Endothelial cell of umbilical vein (primary cell): ENCODE measurements around the gene UPK3A. TPM values are rescaled to one million over a fixed set of nuclear protein-coding genes. Genes with fewer than 3 reads are reported as not detected.

Experiments used
- BruUV-seq: library from RNA; stranded (reverse); fragments of 400-500 nt; replicated peaks from 2 replicates; lab custom pipeline; 2021; lab: Mats Ljungman, UMichigan
- CTCF ChIA-PET: fragments of 300-600, 350-600 bp; sonication (Branson Sonifier 250); formaldehyde crosslinking; loops from one replicate; lab custom pipeline; 2021; ENCODE audit warnings: antibody characterized with exemption, inconsistent platforms; lab: Charles Lee
- POLR2A ChIA-PET: fragments of 300-600, 350-600 bp; sonication (Branson Sonifier 250); formaldehyde crosslinking; loops from one replicate; lab custom pipeline; 2021; ENCODE audit warnings: antibody characterized with exemption, inconsistent platforms; lab: Charles Lee
- DNase-seq: peaks from one replicate; pipeline ENCODE4 v3.0.0-alpha.2; 2011; ENCODE audit warnings: low read depth, low spot score
- FAIRE-seq: peaks from 2 replicates; lab custom pipeline; 2011; peaks lifted over from hg19 to GRCh38; lab: Jason Lieb, UNC
- H2AFZ ChIP-seq: 2 replicates; pipeline ENCODE4 v1.6.0; 2012; ENCODE audit warnings: low read depth, low read length, control low read depth, inconsistent platforms
- H3K27ac ChIP-seq: 2 replicates; pipeline ENCODE4 v1.5.1; 2011; ENCODE audit warnings: low read depth, mild to moderate bottlenecking, control low read depth, low read length, moderate library complexity; ENCODE audit not compliant: insufficient read depth
- H3K27me3 ChIP-seq, 2 experiments: 2 replicates each; pipeline versions ENCODE4 v1.6.0 to v1.6.1; 2011; ENCODE audit warnings: low read length in 2 of 2, mixed read lengths in 1 of 2; ENCODE audit not compliant: control insufficient read depth in 2 of 2, insufficient read depth in 2 of 2
- H3K36me3 ChIP-seq, 2 experiments: 2 replicates in 1 of 2; 3 replicates in 1 of 2; pipeline ENCODE4 v1.5.1; 2011; ENCODE audit warnings: low read length in 2 of 2, mild to moderate bottlenecking in 1 of 2, moderate library complexity in 1 of 2; ENCODE audit not compliant: control insufficient read depth in 2 of 2, insufficient read depth in 2 of 2; ENCODE audit errors: extremely low read depth in 1 of 2
- H3K4me1 ChIP-seq: 3 replicates; pipeline ENCODE4 v1.5.1; 2011; ENCODE audit warnings: mild to moderate bottlenecking, low read length; ENCODE audit not compliant: control insufficient read depth, insufficient read depth; ENCODE audit errors: extremely low read depth
- H3K4me2 ChIP-seq: 2 replicates; pipeline ENCODE4 v1.6.1; 2011; ENCODE audit warnings: low read length, control low read depth, mixed read lengths; ENCODE audit not compliant: insufficient read depth
- H3K4me3 ChIP-seq, 3 experiments: fragments of 200-600 bp in 1 of 3; sonication (generic), shearing (Covaris generic) in 1 of 3; replicated peaks in 1 of 3; 2 replicates each; pipeline ENCODE4 v1.5.1; 2011 to 2016; ENCODE audit warnings: control low read depth in 3 of 3, low read length in 3 of 3, mild to moderate bottlenecking in 2 of 3, inconsistent platforms in 1 of 3, low read depth in 1 of 3, moderate library complexity in 1 of 3; ENCODE audit not compliant: insufficient read depth in 1 of 3
- H3K79me2 ChIP-seq: 2 replicates; pipeline ENCODE4 v1.6.0; 2012; ENCODE audit warnings: low read length, inconsistent platforms; ENCODE audit not compliant: control insufficient read depth, insufficient read depth
- H3K9ac ChIP-seq: replicated peaks from 2 replicates; pipeline ENCODE3; 2011; ENCODE audit warnings: low read length, control low read depth; ENCODE audit not compliant: insufficient read depth; ENCODE audit errors: extremely low read depth
- H3K9me1 ChIP-seq: replicated peaks from 3 replicates; pipeline ENCODE4 v1.6.0; 2011; ENCODE audit warnings: mild to moderate bottlenecking, low read length; ENCODE audit not compliant: control insufficient read depth, insufficient read depth; ENCODE audit errors: extremely low read depth
- H3K9me3 ChIP-seq: replicated peaks from 2 replicates; pipeline ENCODE4 v1.5.1; 2012; ENCODE audit warnings: low read length, inconsistent platforms; ENCODE audit not compliant: control insufficient read depth, insufficient read depth
- H4K20me1 ChIP-seq: replicated peaks from 2 replicates; pipeline ENCODE3; 2011; ENCODE audit warnings: mild to moderate bottlenecking, low read length; ENCODE audit not compliant: control insufficient read depth, insufficient read depth; ENCODE audit errors: extremely low read depth
- CTCF ChIP-seq, 2 donors: IDR thresholded peaks; 1 replicate in 1 of 2; 2 replicates in 1 of 2; pipeline ENCODE4 v1.5.1; 2011; ENCODE audit warnings: low read length in 2 of 2, mild to moderate bottlenecking in 2 of 2, moderate library complexity in 2 of 2, control low read depth in 1 of 2, inconsistent platforms in 1 of 2, low read depth in 1 of 2; ENCODE audit not compliant: insufficient read depth in 1 of 2; ENCODE audit errors: extremely low read depth in 1 of 2
- EZH2 ChIP-seq: IDR thresholded peaks from 2 replicates; pipeline ENCODE4 v1.6.1; 2012; ENCODE audit warnings: borderline replicate concordance, low read depth, mild to moderate bottlenecking, moderate library complexity, low read length, inconsistent platforms; ENCODE audit not compliant: severe bottlenecking
- GATA2 ChIP-seq: IDR thresholded peaks from 2 replicates; pipeline ENCODE4 v1.7.0; 2011; ENCODE audit warnings: low read depth, mild to moderate bottlenecking, moderate library complexity, mixed read lengths, low read length; ENCODE audit not compliant: insufficient read length, insufficient read depth
- JUN ChIP-seq: IDR thresholded peaks from 2 replicates; pipeline ENCODE4 v1.6.1; 2011; ENCODE audit warnings: borderline replicate concordance, low read depth; ENCODE audit not compliant: insufficient read length, insufficient read depth
- MAX ChIP-seq: IDR thresholded peaks from 2 replicates; pipeline ENCODE4 v1.6.1; 2011; ENCODE audit not compliant: insufficient read depth, insufficient read length
- MYC ChIP-seq: IDR thresholded peaks from one replicate; pipeline ENCODE4 v1.6.1; 2011; ENCODE audit warnings: mild to moderate bottlenecking, low read depth, low read length
- POLR2A ChIP-seq: IDR thresholded peaks from 2 replicates; pipeline ENCODE4 v1.6.1; 2012; ENCODE audit warnings: low read depth, mild to moderate bottlenecking, control low read depth, low read length
- POLR2AphosphoS5 ChIP-seq: IDR thresholded peaks from 2 replicates; pipeline ENCODE4 v1.6.1; 2012; ENCODE audit warnings: low read depth, mild to moderate bottlenecking, control low read depth, low read length, moderate library complexity; ENCODE audit not compliant: insufficient read depth
- dilution Hi-C: fragments of 300-500 bp; cut with MboI; formaldehyde crosslinking; loops from one replicate; pipeline ENCODE4 v1.15.0; 2019; ENCODE audit warnings: low sequenced_read_pairs; ENCODE audit not compliant: extremely low pct_ligation_motif_present
- intact Hi-C: fragments of 100-400 bp; cut with micrococcal nuclease; formaldehyde crosslinking; loops from one replicate; pipeline ENCODE4 v1.10.0; 2022
- polyA plus RNA-seq, 4 experiments: library from polyadenylated mRNA; depleted of rRNA in 3 of 4; stranded (reverse) in 3 of 4; unstranded in 1 of 4; fragments of >200 nt; gene quantifications; 2 replicates each; pipeline versions ENCODE4 v1.2.1 to v1.2.3, GENCODE V29; 2011 to 2012; ENCODE audit warnings: missing spikeins in 1 of 4
- total RNA-seq: library from RNA; stranded (reverse); gene quantifications from 2 replicates; pipeline ENCODE4 v1.2.3, GENCODE V29; 2021

UPK3A gene
- total and polyA plus RNA-seq, 2 donors (not counting 3 experiments of a cell fraction or from before 2014, with no cell fraction given) = not detected

DNA sequence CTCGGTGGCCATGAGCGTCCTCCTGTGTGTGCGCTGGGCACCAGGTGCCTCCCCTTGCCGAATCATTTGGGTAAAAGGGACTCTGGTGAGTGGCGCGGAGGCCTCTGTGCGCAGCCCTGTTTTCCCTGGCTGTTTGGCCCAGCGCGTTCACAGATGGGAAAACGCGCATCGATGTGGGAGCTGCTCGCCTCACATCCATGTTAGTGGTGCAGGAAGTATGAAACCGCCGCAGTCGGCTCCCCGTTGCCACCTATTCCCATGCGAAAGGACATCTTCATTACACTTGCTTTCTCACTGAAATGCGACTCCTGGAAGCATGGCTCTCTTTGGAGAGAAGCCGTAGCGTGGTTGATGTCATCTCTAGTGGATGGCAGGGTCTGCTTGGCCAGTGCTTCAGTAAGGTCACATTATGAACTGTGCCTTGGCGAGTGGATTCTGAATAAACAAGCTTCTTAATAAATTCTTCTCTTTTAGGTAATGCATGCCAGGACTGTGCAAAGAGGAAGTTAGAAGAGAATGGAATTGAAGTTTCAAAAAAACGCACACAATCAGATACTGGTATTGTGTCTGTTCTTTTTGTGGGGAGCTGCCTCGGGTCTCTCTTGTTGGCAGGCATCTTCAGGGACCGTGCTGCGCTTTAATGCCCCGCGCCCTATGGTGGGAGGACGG lies 51.2 kb downstream of the UPK3A start:
- no peak overlapping the region for H2AFZ ChIP-seq
- DNase-seq (peak; percentile 83), FAIRE-seq (peak; percentile 63)
- peak overlapping the region; percentile 94 for H3K9ac ChIP-seq
- no peaks in the 10 kb centered on the region for H3K27me3 ChIP-seq
- H3K4me1 ChIP-seq = peaks cover 22% of the 10 kb centered on the region
- no peaks in the 10 kb centered on the region for H4K20me1 ChIP-seq
- H3K27ac ChIP-seq = peak overlapping the region; percentile 96
- POLR2A ChIA-PET = no interaction called here
- H3K4me3 ChIP-seq = no peak overlapping the region
- H3K9me1 ChIP-seq = no peaks in the 10 kb centered on the region
- H3K9me3 ChIP-seq = no peaks in the 10 kb centered on the region
- intact Hi-C loops (loop anchor here (2.0 kb wide), 2 partner anchors 67 to 79 kb away; no protein-coding TSS in a partner anchor), dilution Hi-C loops (no loop called here)
- BruUV-seq = no TSS peak
- H3K36me3 ChIP-seq = peaks cover 3 to 16% of the 10 kb centered on the region in 2 experiments
- no peaks in the 10 kb centered on the region for H3K79me2 ChIP-seq
- no peak for TF ChIP-seq GATA2
- no peak for TF ChIP-seq MAX
- no peak for TF ChIP-seq POLR2A
- TF ChIP-seq CTCF (IDR thresholded peaks at IDR 0.05; ENCODE audit: extremely low read depth in 1 of 2, insufficient read depth in 1 of 2, low read depth in 1 of 2, low read length in 2 of 2) = no peak
- TF ChIP-seq MYC = no peak
- TF ChIP-seq JUN = no peak
- no peak for TF ChIP-seq EZH2
- TF ChIP-seq POLR2AphosphoS5 = no peak
- H3K4me2 ChIP-seq = peak overlapping the region; percentile 67
- CTCF ChIA-PET = interaction anchor here (2.1 to 4.0 kb wide), 2 partner anchors 13 to 19 kb away, joined by 9 to 22 read pairs; no protein-coding TSS in a partner anchor
